C4-2B (cell line): ENCODE measurements around the gene RNU1-4.
"Not testable (repeated sequence)": the region's sequence is repeated elsewhere in the genome, so short reads cannot be mapped to it uniquely, and the experiment has no call there.

ENCODE experiments used
- CTCF ChIP-seq: fragments of 450-650 bp; conservative IDR thresholded peaks from 2 replicates; pipeline ENCODE4 v1.5.1; 2017; ENCODE audit warnings: mild to moderate bottlenecking
- ZFX ChIP-seq: fragments of 450-650 bp; IDR thresholded peaks from 2 replicates; pipeline ENCODE4 v1.6.1; 2017

- not testable (repeated sequence) for TF ChIP-seq CTCF, ZFX
These were observed 36.7 kb upstream of the RNU1-4 start for GRCh38 chr1:16703602-16704001.
